IMR-90 (cell line): Measurements from ENCODE around the gene MRM2. TPM values are rescaled to one million over a fixed set of nuclear protein-coding genes. Genes with fewer than 3 reads are reported as not detected.

Experiments
- ATAC-seq: fragments of 200-7000 bp; cut with Tn5 transposase; 2 replicates; pipeline ENCODE4 v1.9.1; 2020; ENCODE audit warnings: low read depth, mild to moderate bottlenecking, moderate library complexity
- BruUV-seq: library from RNA; stranded (reverse); fragments of 400-500 nt; replicated peaks from 2 replicates; lab custom pipeline; 2021; lab: Mats Ljungman, UMichigan
- CTCF ChIA-PET: fragments of 300-600 bp; formaldehyde crosslinking; extraction: SDS; loops from one replicate; lab custom pipeline; 2021; ENCODE audit warnings: antibody characterized with exemption; lab: Yijun Ruan, JAX
- POLR2A ChIA-PET: fragments of 300-600 bp; sonication (Branson Sonifier 250); formaldehyde crosslinking; loops from one replicate; lab custom pipeline; 2022; ENCODE audit warnings: antibody characterized with exemption; ENCODE audit not compliant: unreplicated experiment; lab: Charles Lee
- DNase-seq: peaks from one replicate; pipeline ENCODE4 v3.0.0; 2013
- H2AFZ ChIP-seq: replicated peaks from 2 replicates; pipeline ENCODE3; 2013; ENCODE audit warnings: low read length, mild to moderate bottlenecking; ENCODE audit not compliant: poor library complexity
- H2AK5ac ChIP-seq: 2 replicates; pipeline ENCODE4 v1.6.1; 2013; ENCODE audit warnings: low read depth, low read length, inconsistent platforms
- H2AK9ac ChIP-seq: replicated peaks from 2 replicates; pipeline ENCODE3; 2013; ENCODE audit warnings: mild to moderate bottlenecking, low read depth, low read length, moderate library complexity; ENCODE audit not compliant: poor library complexity
- H2BK120ac ChIP-seq: 2 replicates; pipeline ENCODE4 v1.6.1; 2013; ENCODE audit warnings: low read depth, low read length, inconsistent platforms
- H2BK15ac ChIP-seq: 3 replicates; pipeline ENCODE4 v1.6.1; 2013; ENCODE audit warnings: low read depth, low read length, inconsistent platforms
- H2BK20ac ChIP-seq: 2 replicates; pipeline ENCODE4 v1.6.1; 2013; ENCODE audit warnings: low read depth, mild to moderate bottlenecking, inconsistent platforms, low read length, moderate library complexity
- H2BK5ac ChIP-seq: 2 replicates; pipeline ENCODE4 v1.6.1; 2013; ENCODE audit warnings: mild to moderate bottlenecking, low read depth, low read length, inconsistent platforms; ENCODE audit not compliant: poor library complexity, severe bottlenecking
- H3K14ac ChIP-seq: replicated peaks from 2 replicates; pipeline ENCODE4 v1.6.1; 2013; ENCODE audit warnings: low read depth, low read length, inconsistent platforms
- H3K18ac ChIP-seq: 2 replicates; pipeline ENCODE4 v1.6.1; 2013; ENCODE audit warnings: low read depth, low read length, control low read depth
- H3K23ac ChIP-seq: 2 replicates; pipeline ENCODE4 v1.6.1; 2013; ENCODE audit warnings: low read depth, low read length, inconsistent platforms
- H3K27ac ChIP-seq: 2 replicates; pipeline ENCODE4 v1.5.1; 2013; ENCODE audit warnings: mild to moderate bottlenecking, control low read depth, low read length; ENCODE audit not compliant: insufficient read depth
- H3K27me3 ChIP-seq: 2 replicates; pipeline ENCODE4 v1.6.1; 2013; ENCODE audit warnings: low read length; ENCODE audit not compliant: control insufficient read depth, insufficient read depth
- H3K36me3 ChIP-seq: 2 replicates; pipeline ENCODE4 v1.6.1; 2013; ENCODE audit warnings: low read length, mixed read lengths; ENCODE audit not compliant: control insufficient read depth, insufficient read depth
- H3K4ac ChIP-seq: 2 replicates; pipeline ENCODE4 v1.6.1; 2013; ENCODE audit warnings: low read depth, low read length, inconsistent platforms
- H3K4me1 ChIP-seq: 2 replicates; pipeline ENCODE4 v1.6.1; 2013; ENCODE audit warnings: low read length, mixed read lengths; ENCODE audit not compliant: control insufficient read depth, insufficient read depth
- H3K4me2 ChIP-seq: 2 replicates; pipeline ENCODE4 v1.6.1; 2013; ENCODE audit warnings: low read depth, mild to moderate bottlenecking, control low read depth, low read length, moderate library complexity
- H3K4me3 ChIP-seq: 2 replicates; pipeline ENCODE4 v1.5.1; 2013; ENCODE audit warnings: low read depth, mild to moderate bottlenecking, control low read depth, low read length, moderate library complexity; ENCODE audit not compliant: insufficient read depth
- H3K56ac ChIP-seq: 2 replicates; pipeline ENCODE4 v1.6.1; 2013; ENCODE audit warnings: low read length, inconsistent platforms; ENCODE audit not compliant: insufficient read depth; ENCODE audit errors: extremely low read depth
- H3K79me1 ChIP-seq, 2 experiments: 2 replicates each; pipeline ENCODE4 v1.6.1; 2013; ENCODE audit warnings: low read length in 2 of 2, inconsistent platforms in 1 of 2, low read depth in 1 of 2
- H3K9ac ChIP-seq: 2 replicates; pipeline ENCODE4 v1.6.1; 2013; ENCODE audit warnings: low read depth, low read length, control low read depth
- H3K9me1 ChIP-seq: 2 replicates; pipeline ENCODE4 v1.6.1; 2013; ENCODE audit warnings: low read length, inconsistent platforms; ENCODE audit not compliant: insufficient read depth
- H3K9me3 ChIP-seq: 2 replicates; pipeline ENCODE4 v1.6.1; 2013; ENCODE audit warnings: low read length; ENCODE audit not compliant: control insufficient read depth, insufficient read depth
- H4K20me1 ChIP-seq: 2 replicates; pipeline ENCODE4 v1.6.1; 2013; ENCODE audit warnings: low read length, inconsistent platforms; ENCODE audit not compliant: insufficient read depth
- H4K5ac ChIP-seq: 2 replicates; pipeline ENCODE4 v1.6.1; 2013; ENCODE audit warnings: mild to moderate bottlenecking, low read depth, low read length, control low read depth
- H4K8ac ChIP-seq, 2 experiments: 2 replicates each; pipeline ENCODE4 v1.6.1; 2013; ENCODE audit warnings: low read depth in 2 of 2, low read length in 2 of 2, control low read depth in 1 of 2, inconsistent platforms in 1 of 2
- H4K91ac ChIP-seq: 2 replicates; pipeline ENCODE4 v1.6.1; 2013; ENCODE audit warnings: low read depth, low read length, inconsistent platforms; ENCODE audit not compliant: insufficient read depth
- CTCF ChIP-seq: conservative IDR thresholded peaks from 2 replicates; pipeline ENCODE4 v1.5.1; 2012; ENCODE audit warnings: mild to moderate bottlenecking, low read depth, low read length, improper control_type of control experiment
- ELK1 ChIP-seq: fragments of 150-350 bp; IDR thresholded peaks from 2 replicates; pipeline ENCODE4 v1.6.1; 2016; ENCODE audit warnings: low read depth, mild to moderate bottlenecking, low read length, moderate library complexity, borderline replicate concordance
- FOS ChIP-seq: fragments of 150-350 bp; IDR thresholded peaks from 2 replicates; pipeline ENCODE4 v1.6.1; 2016; ENCODE audit warnings: low read depth, low read length
- MXI1 ChIP-seq: IDR thresholded peaks from 2 replicates; pipeline ENCODE4 v1.6.1; 2012; ENCODE audit warnings: low read depth, mild to moderate bottlenecking, low read length, moderate library complexity, borderline replicate concordance
- POLR2A ChIP-seq: IDR thresholded peaks from 2 replicates; pipeline ENCODE4 v1.6.1; 2012; ENCODE audit warnings: mild to moderate bottlenecking, low read depth, low read length
- RCOR1 ChIP-seq: IDR thresholded peaks from 2 replicates; pipeline ENCODE4 v1.6.1; 2012; ENCODE audit warnings: mild to moderate bottlenecking, low read length, improper control_type of control experiment; ENCODE audit not compliant: insufficient replicate concordance
- RFX5 ChIP-seq: IDR thresholded peaks from 2 replicates; pipeline ENCODE4 v1.8.0; 2012; ENCODE audit warnings: low read depth, mild to moderate bottlenecking, low read length, moderate library complexity
- USF2 ChIP-seq: fragments of 150-350 bp; IDR thresholded peaks from 2 replicates; pipeline ENCODE4 v1.6.1; 2017; ENCODE audit warnings: mild to moderate bottlenecking, antibody characterized with exemption, low read length, low read depth
- WGBS, 2 experiments: methylation state at CpG; one replicate each; pipeline versions ENCODE4 v1.1.5 to v1.1.7; 2013; ENCODE audit warnings: missing lambda C conversion rate in 2 of 2; ENCODE audit not compliant: insufficient read length in 1 of 2; ENCODE audit errors: extremely low coverage in 2 of 2; 5-methylcytosine and 5-hydroxymethylcytosine counted together
- dilution Hi-C: fragments of 300-500 bp; cut with HindIII; formaldehyde crosslinking; loops from one replicate; pipeline ENCODE4 v1.14.3; 2018; ENCODE audit warnings: low sequenced_read_pairs; ENCODE audit not compliant: unreplicated experiment
- in situ Hi-C: fragments of 300-500 bp; cut with MboI; formaldehyde crosslinking; loops from 3 replicates; pipeline ENCODE4 v1.14.3; 2019; ENCODE audit warnings: low sequenced_read_pairs, inconsistent platforms, mixed read lengths
- intact Hi-C: fragments of 100-400 bp; cut with micrococcal nuclease; formaldehyde crosslinking; loops from 2 replicates; pipeline ENCODE4 v1.10.0; 2022
- polyA plus RNA-seq, 3 experiments: library from polyadenylated mRNA; depleted of rRNA; stranded (reverse); fragments of >200 nt; gene quantifications; 2 replicates each; pipeline ENCODE4 v1.2.3, GENCODE V29; 2012; ENCODE audit warnings: low replicate concordance in 1 of 3
- total RNA-seq: library from RNA; depleted of rRNA; stranded (reverse); fragments of >200 nt; gene quantifications from 2 replicates; pipeline ENCODE4 v1.2.3, GENCODE V29; 2012

Gene MRM2
- total and polyA plus RNA-seq, 2 of the 4 experiments (the other 2 are of a cell fraction) = 19.1 to 23.8 TPM

GRCh38 chr7:2281541-2281940, 39.5 kb upstream of the MRM2 start:
- Histone ChIP-seq H2AFZ (no peak overlapping the region), H2BK15ac (no peak overlapping the region)

More at GRCh38 chr7:2281541-2281940, 39.5 kb upstream of the MRM2 start:
- no peaks in the 10 kb centered on the region for H3K27me3 ChIP-seq
- no peak overlapping the region for H3K27ac ChIP-seq
- H3K36me3 ChIP-seq = peaks cover 4% of the 10 kb centered on the region; the same call in 1 of the 2 replicates
- CTCF ChIA-PET = no interaction called here
- TF ChIP-seq RCOR1 = no peak
- TF ChIP-seq RFX5 = no peak
- no peak for TF ChIP-seq USF2
- no peak for TF ChIP-seq MXI1
- TF ChIP-seq ELK1 = no peak
- no peak for TF ChIP-seq CTCF
- TF ChIP-seq FOS = no peak
- no peak for TF ChIP-seq POLR2A
- H4K5ac ChIP-seq = no peak overlapping the region; the same call in 1 of the 2 replicates
- no peak overlapping the region for H3K4me3 ChIP-seq
- H3K18ac ChIP-seq = no peak overlapping the region; the same call in 1 of the 2 replicates
- H4K91ac ChIP-seq = no peak overlapping the region; the same call in 1 of the 2 replicates
- no peak overlapping the region for H3K4ac ChIP-seq
- H2AK9ac ChIP-seq = no peak overlapping the region
- no peaks in the 10 kb centered on the region for H3K9me3 ChIP-seq
- H3K79me1 ChIP-seq = peaks cover 10 to 55% of the 10 kb centered on the region in 2 experiments
- peaks cover 15% of the 10 kb centered on the region for H4K20me1 ChIP-seq
- BruUV-seq = no TSS peak
- DNase-seq (peak; percentile 55), ATAC-seq (peak; percentile 69)
- H2BK120ac ChIP-seq = no peak overlapping the region
- no peak overlapping the region for H3K9ac ChIP-seq
- H3K23ac ChIP-seq = no peak overlapping the region
- no peak overlapping the region for H2AK5ac ChIP-seq
- H4K8ac ChIP-seq = peak overlapping the region in 1 of 2 experiments; percentile 63; a peak in 1 of 4 replicates
- H2BK5ac ChIP-seq = no peak overlapping the region
- H3K56ac ChIP-seq = no peak overlapping the region
- H3K14ac ChIP-seq = no peak overlapping the region
- in situ Hi-C loops = no loop called here
- dilution Hi-C loops = no loop called here
- WGBS, 2 experiments = 17% methylated on average over 3 of the region's 9 CpGs; no CpG with 5 or more reads in 1 of the 2 experiments
- intact Hi-C loops = no loop called here
- H3K9me1 ChIP-seq = peaks cover 3% of the 10 kb centered on the region
- no peak overlapping the region; the same call in 1 of the 2 replicates for H3K4me2 ChIP-seq
- H3K4me1 ChIP-seq = peaks cover 7% of the 10 kb centered on the region; the same call in 1 of the 2 replicates
- POLR2A ChIA-PET = interaction anchor here (1.4 kb wide), 1 partner anchor 33 kb away, joined by 10 read pairs; no protein-coding TSS in a partner anchor
- H2BK20ac ChIP-seq = no peak overlapping the region
